Caco-2 (cell line): ENCODE results near the gene LMO7. TPM values are rescaled to one million over a fixed set of nuclear protein-coding genes. Genes with fewer than 3 reads are reported as not detected.

Experiments
- BruUV-seq: library from RNA; stranded (reverse); fragments of 400-500 nt; replicated peaks from 2 replicates; lab custom pipeline; 2021; lab: Mats Ljungman, UMichigan
- CTCF ChIA-PET: fragments of 300-600 bp; sonication (Branson Sonifier 250); formaldehyde crosslinking; loops from one replicate; lab custom pipeline; 2022; ENCODE audit warnings: antibody characterized with exemption; lab: Charles Lee
- POLR2A ChIA-PET: fragments of 300-600 bp; sonication (Branson Sonifier 250); formaldehyde crosslinking; loops from one replicate; lab custom pipeline; 2022; ENCODE audit warnings: antibody characterized with exemption; lab: Charles Lee
- DNase-seq, 2 experiments: peaks; one replicate each; pipeline versions ENCODE4 v3.0.0 to v3.0.0-alpha.2; 2020 to 2022
- H3K27me3 ChIP-seq: replicated peaks from 2 replicates; pipeline ENCODE4 v1.6.0; 2011; ENCODE audit warnings: low read length; ENCODE audit not compliant: control insufficient read depth, insufficient read depth
- H3K36me3 ChIP-seq: 2 replicates; pipeline ENCODE4 v1.5.1; 2011; ENCODE audit warnings: low read length; ENCODE audit not compliant: control insufficient read depth, insufficient read depth
- H3K4me1 ChIP-seq: fragments of 250-450 bp; sonication (Bioruptor Pico); 2 replicates; pipeline ENCODE4 v1.5.1; 2020; ENCODE audit warnings: mild to moderate bottlenecking
- H3K4me3 ChIP-seq: 2 replicates; pipeline ENCODE4 v1.5.1; 2011; ENCODE audit warnings: low read depth, mild to moderate bottlenecking, control low read depth, low read length
- H3K9me3 ChIP-seq: fragments of 250-450 bp; sonication (Bioruptor Pico); 2 replicates; pipeline ENCODE4 v1.5.1; 2020; ENCODE audit warnings: mild to moderate bottlenecking, moderate library complexity
- H3K27ac Mint-ChIP-seq: one replicate; pipeline ENCODE4 v1.8.0; 2022; ENCODE audit warnings: mixed read lengths; ENCODE audit not compliant: unreplicated experiment
- H3K27me3 Mint-ChIP-seq: one replicate; pipeline ENCODE4 v1.8.0; 2022; ENCODE audit warnings: mixed read lengths; ENCODE audit not compliant: insufficient read depth, unreplicated experiment
- H3K36me3 Mint-ChIP-seq: one replicate; pipeline ENCODE4 v1.8.0; 2022; ENCODE audit warnings: mild to moderate bottlenecking, mixed read lengths; ENCODE audit not compliant: insufficient read depth, unreplicated experiment
- H3K4me1 Mint-ChIP-seq: one replicate; pipeline ENCODE4 v1.8.0; 2022; ENCODE audit warnings: low read depth, mixed read lengths; ENCODE audit not compliant: unreplicated experiment
- H3K4me3 Mint-ChIP-seq: one replicate; pipeline ENCODE4 v1.8.0; 2022; ENCODE audit warnings: mild to moderate bottlenecking, moderate library complexity, mixed read lengths; ENCODE audit not compliant: unreplicated experiment
- H3K9me3 Mint-ChIP-seq: one replicate; pipeline ENCODE4 v1.8.0; 2022; ENCODE audit warnings: mixed read lengths; ENCODE audit not compliant: unreplicated experiment
- intact Hi-C: fragments of 100-400 bp; cut with micrococcal nuclease; formaldehyde crosslinking; loops from one replicate; pipeline ENCODE4 v1.10.0; 2022; ENCODE audit not compliant: unreplicated experiment
- total RNA-seq: library from RNA; stranded (reverse); gene quantifications from 2 replicates; pipeline ENCODE4 v1.2.3, GENCODE V29; 2022
- TF ChIP-seq, protein P1 (sequence below), 2 experiments: fragments of 200-600 bp in 1 of 2; IDR thresholded peaks; 1 replicate in 1 of 2; 2 replicates in 1 of 2; pipeline versions ENCODE4 v1.5.1 to v1.8.0; 2011 to 2022; ENCODE audit warnings: antibody characterized with exemption in 1 of 2, control low read depth in 1 of 2, inconsistent platforms in 1 of 2, low read depth in 1 of 2, low read length in 1 of 2, mild to moderate bottlenecking in 1 of 2, moderate library complexity in 1 of 2; ENCODE audit not compliant: insufficient read depth in 1 of 2, severe bottlenecking in 1 of 2, unreplicated experiment in 1 of 2

Gene LMO7
- total RNA-seq, 1 experiment from 2014 or later, result 209 TPM

DNA sequence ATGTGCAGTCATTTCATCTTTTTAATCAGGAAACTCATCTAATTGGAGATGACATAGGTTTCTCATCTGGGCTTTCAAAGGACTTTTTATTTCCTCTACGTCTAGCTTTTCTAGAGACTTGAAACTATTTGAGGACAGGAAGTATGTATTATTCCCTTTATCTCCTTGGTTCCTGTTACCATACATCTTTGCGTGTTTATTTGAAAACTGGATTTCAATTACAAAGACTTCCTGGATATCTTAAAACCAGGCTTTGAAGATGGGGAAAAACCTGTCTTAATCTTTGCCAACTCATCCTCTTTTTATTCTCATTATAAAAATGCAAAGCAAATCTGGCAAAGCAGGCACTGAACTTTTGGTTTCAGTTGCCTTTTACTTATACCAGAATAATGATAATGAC is 130.5 kb downstream of the LMO7 start:
- Mint-ChIP-seq H3K36me3 (peaks cover 41% of the 10 kb centered on the region), H3K27ac (no peak overlapping the region), H3K4me1 (peaks cover 52% of the 10 kb centered on the region), H3K4me3 (no peak overlapping the region), H3K27me3 (no peaks in the 10 kb centered on the region), H3K9me3 (no peaks in the 10 kb centered on the region)
- DNase-seq, result no peak
- peaks cover 69% of the 10 kb centered on the region for H3K4me1 ChIP-seq
- no peaks in the 10 kb centered on the region for H3K9me3 ChIP-seq
- no peak overlapping the region for H3K4me3 ChIP-seq
- BruUV-seq, result no TSS peak
- no peaks in the 10 kb centered on the region for H3K27me3 ChIP-seq
- intact Hi-C loops, result no loop called here
- TF ChIP-seq, protein P1, sequence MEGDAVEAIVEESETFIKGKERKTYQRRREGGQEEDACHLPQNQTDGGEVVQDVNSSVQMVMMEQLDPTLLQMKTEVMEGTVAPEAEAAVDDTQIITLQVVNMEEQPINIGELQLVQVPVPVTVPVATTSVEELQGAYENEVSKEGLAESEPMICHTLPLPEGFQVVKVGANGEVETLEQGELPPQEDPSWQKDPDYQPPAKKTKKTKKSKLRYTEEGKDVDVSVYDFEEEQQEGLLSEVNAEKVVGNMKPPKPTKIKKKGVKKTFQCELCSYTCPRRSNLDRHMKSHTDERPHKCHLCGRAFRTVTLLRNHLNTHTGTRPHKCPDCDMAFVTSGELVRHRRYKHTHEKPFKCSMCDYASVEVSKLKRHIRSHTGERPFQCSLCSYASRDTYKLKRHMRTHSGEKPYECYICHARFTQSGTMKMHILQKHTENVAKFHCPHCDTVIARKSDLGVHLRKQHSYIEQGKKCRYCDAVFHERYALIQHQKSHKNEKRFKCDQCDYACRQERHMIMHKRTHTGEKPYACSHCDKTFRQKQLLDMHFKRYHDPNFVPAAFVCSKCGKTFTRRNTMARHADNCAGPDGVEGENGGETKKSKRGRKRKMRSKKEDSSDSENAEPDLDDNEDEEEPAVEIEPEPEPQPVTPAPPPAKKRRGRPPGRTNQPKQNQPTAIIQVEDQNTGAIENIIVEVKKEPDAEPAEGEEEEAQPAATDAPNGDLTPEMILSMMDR (IDR thresholded peaks at IDR 0.05; ENCODE audit: insufficient read depth in 1 of 2, low read depth in 1 of 2, low read length in 1 of 2, severe bottlenecking in 1 of 2, unreplicated experiment in 1 of 2), result no peak
- no peaks in the 10 kb centered on the region for H3K36me3 ChIP-seq
- ChIA-PET POLR2A (interaction anchor here (0.6 kb wide), 1 partner anchor 44 kb away, joined by 8 read pairs; no protein-coding TSS in a partner anchor), CTCF (no interaction called here)

DNA sequence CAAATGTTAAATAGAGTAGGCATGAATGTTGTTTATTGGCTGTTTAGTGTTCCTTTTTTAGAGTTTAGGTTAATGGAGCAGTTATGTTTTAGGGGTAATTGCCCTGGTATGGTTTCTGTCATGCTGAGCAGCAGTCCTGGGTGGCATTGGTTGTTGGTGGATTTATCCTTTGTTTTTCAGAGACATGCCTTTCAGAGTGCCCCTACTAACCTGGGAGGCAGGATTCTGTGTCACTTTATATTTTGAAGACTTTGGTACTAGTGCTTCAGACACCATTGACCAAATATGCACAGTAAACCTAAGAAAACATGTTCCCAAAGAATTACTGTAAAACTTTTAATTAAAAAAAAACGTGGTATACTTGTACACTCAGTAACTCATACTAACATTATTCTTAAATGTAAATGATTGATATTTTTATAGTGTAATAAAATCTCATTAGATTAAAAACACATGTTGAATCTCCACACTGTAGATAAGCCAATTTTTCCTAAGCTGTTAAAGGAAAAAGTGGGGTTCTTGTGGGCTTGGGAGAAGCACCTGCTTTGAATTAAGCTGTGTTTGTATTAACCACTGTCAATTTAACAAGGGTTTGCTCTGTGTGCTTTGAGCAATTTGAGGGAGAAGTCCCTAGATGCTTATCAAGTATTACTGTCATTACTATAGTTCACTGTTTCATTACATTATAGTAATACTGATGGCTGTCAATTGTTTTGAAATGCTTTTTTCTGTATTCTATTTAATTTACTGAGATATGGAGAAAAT is 133.2 kb downstream of the LMO7 start:
- no peak overlapping the region for H3K27ac Mint-ChIP-seq
- TF ChIP-seq, protein P1 (IDR thresholded peaks at IDR 0.05; ENCODE audit: insufficient read depth in 1 of 2, low read depth in 1 of 2, low read length in 1 of 2, severe bottlenecking in 1 of 2, unreplicated experiment in 1 of 2), result no peak
- no peak for DNase-seq
- no TSS peak for BruUV-seq
- intact Hi-C loops, result no loop called here
- no peak overlapping the region for H3K4me3 Mint-ChIP-seq
- no peak overlapping the region for H3K4me3 ChIP-seq
- H3K36me3 Mint-ChIP-seq, result peaks cover 39% of the 10 kb centered on the region
- no peaks in the 10 kb centered on the region for H3K27me3 Mint-ChIP-seq
- ChIA-PET POLR2A (no interaction called here), CTCF (no interaction called here)
- peaks cover 89% of the 10 kb centered on the region for H3K4me1 ChIP-seq
- H3K9me3 ChIP-seq, result no peaks in the 10 kb centered on the region
- H3K9me3 Mint-ChIP-seq, result peaks cover 15% of the 10 kb centered on the region
- H3K27me3 ChIP-seq, result no peaks in the 10 kb centered on the region
- H3K4me1 Mint-ChIP-seq, result peaks cover 56% of the 10 kb centered on the region
- H3K36me3 ChIP-seq, result no peaks in the 10 kb centered on the region

DNA sequence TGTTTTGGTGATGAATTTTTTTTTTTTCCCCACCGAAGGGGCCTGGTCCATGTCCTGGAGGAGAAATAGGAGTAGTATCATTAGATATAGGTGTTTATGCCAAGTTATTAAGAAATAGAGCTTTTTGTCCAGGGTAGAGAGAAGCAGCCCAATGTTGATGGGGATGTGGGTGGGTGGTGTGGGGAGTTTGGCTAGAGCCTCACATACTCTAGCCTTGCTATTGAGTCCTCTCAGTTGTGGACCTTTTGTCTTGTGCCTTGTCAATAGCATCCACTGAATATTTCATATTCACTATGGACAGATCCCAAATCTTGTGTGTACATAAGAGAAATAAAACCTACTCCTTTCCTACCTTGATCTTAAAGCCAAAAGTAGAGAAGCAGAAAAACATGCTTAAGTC is 134.0 kb downstream of the LMO7 start:
- Histone ChIP-seq H3K4me3 (no peak overlapping the region), H3K9me3 (no peaks in the 10 kb centered on the region), H3K36me3 (no peaks in the 10 kb centered on the region), H3K4me1 (peaks cover 84% of the 10 kb centered on the region), H3K27me3 (no peaks in the 10 kb centered on the region)
- intact Hi-C loops, result no loop called here
- DNase-seq, result no peak
- peak overlapping the region; percentile 20 for H3K27ac Mint-ChIP-seq
- CTCF ChIA-PET, result no interaction called here
- TF ChIP-seq, protein P1 (IDR thresholded peaks at IDR 0.05; ENCODE audit: insufficient read depth in 1 of 2, low read depth in 1 of 2, low read length in 1 of 2, severe bottlenecking in 1 of 2, unreplicated experiment in 1 of 2), result no peak
- H3K9me3 Mint-ChIP-seq, result peaks cover 15% of the 10 kb centered on the region
- peaks cover 57% of the 10 kb centered on the region for H3K4me1 Mint-ChIP-seq
- H3K36me3 Mint-ChIP-seq, result peaks cover 39% of the 10 kb centered on the region
- POLR2A ChIA-PET, result interaction anchor here (0.7 kb wide), 1 partner anchor 22 kb away, joined by 5 read pairs; no protein-coding TSS in a partner anchor
- H3K4me3 Mint-ChIP-seq, result peak overlapping the region; percentile 25
- BruUV-seq, result no TSS peak
- H3K27me3 Mint-ChIP-seq, result no peaks in the 10 kb centered on the region
